ENCODE results near the gene ZMYND8. TPM values are rescaled to one million over a fixed set of nuclear protein-coding genes. Genes with fewer than 3 reads are reported as not detected.

Gene ZMYND8
- total RNA-seq, 4 donors from 2014 or later = 44.6 to 78.6 (median 65.8) TPM

DNA sequence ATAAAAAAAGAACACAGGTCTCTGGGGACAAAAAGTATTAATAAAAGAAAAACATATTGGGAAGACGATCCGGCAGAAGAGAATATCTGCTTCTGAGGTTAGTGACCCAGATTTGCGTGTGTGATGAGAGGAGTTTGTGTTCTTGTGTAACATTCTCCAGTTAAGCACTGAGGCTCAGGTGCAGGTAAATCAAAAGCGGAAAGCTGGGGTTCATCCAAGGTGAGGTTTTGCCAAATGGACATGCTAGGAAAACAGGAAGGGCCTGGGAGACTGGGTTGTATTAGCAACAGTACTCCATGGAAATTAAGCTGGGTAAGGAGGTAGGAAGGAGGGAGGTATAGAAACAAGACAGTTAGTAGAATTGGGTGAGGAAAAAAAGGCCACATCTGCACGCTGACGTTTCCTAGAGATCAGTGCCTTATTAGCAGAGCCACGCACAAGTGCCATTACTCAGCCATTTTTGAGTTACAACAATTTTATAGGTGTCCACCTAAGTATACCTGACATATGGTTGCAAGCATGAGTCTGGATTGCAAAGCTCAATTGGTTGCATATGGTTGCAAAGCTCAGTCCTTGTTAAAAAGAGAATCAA lies 139.6 kb downstream of the ZMYND8 start:
- Histone ChIP-seq H3K4me3 (no peak overlapping the region), H3K27ac (replicated peaks in 1 of 4) (no peak overlapping the region), H3K36me3 (peaks cover 43 to 100% (median 86%) of the 10 kb centered on the region in 4 donors), H3K4me1 (peaks cover 0 to 16% (median 4%) of the 10 kb centered on the region in 4 donors), H3K27me3 (no peaks in the 10 kb centered on the region), H3K9me3 (no peaks in the 10 kb centered on the region)
- DNase-seq (ENCODE audit: extremely low spot score) = no peak
- 88% methylated on average over 7 of the region's 7 CpGs for WGBS
- intact Hi-C loops (cut with DNase I) = no loop called here
- TF ChIP-seq POLR2AphosphoS5 (IDR thresholded peaks at IDR 0.05) = no peak
- no peak for TF ChIP-seq EP300 (IDR thresholded peaks at IDR 0.05)
- TF ChIP-seq, protein P1, sequence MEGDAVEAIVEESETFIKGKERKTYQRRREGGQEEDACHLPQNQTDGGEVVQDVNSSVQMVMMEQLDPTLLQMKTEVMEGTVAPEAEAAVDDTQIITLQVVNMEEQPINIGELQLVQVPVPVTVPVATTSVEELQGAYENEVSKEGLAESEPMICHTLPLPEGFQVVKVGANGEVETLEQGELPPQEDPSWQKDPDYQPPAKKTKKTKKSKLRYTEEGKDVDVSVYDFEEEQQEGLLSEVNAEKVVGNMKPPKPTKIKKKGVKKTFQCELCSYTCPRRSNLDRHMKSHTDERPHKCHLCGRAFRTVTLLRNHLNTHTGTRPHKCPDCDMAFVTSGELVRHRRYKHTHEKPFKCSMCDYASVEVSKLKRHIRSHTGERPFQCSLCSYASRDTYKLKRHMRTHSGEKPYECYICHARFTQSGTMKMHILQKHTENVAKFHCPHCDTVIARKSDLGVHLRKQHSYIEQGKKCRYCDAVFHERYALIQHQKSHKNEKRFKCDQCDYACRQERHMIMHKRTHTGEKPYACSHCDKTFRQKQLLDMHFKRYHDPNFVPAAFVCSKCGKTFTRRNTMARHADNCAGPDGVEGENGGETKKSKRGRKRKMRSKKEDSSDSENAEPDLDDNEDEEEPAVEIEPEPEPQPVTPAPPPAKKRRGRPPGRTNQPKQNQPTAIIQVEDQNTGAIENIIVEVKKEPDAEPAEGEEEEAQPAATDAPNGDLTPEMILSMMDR (IDR thresholded peaks at IDR 0.05) = no peak
- no peak for TF ChIP-seq POLR2A (IDR thresholded peaks at IDR 0.05; ENCODE audit: low read depth)

DNA sequence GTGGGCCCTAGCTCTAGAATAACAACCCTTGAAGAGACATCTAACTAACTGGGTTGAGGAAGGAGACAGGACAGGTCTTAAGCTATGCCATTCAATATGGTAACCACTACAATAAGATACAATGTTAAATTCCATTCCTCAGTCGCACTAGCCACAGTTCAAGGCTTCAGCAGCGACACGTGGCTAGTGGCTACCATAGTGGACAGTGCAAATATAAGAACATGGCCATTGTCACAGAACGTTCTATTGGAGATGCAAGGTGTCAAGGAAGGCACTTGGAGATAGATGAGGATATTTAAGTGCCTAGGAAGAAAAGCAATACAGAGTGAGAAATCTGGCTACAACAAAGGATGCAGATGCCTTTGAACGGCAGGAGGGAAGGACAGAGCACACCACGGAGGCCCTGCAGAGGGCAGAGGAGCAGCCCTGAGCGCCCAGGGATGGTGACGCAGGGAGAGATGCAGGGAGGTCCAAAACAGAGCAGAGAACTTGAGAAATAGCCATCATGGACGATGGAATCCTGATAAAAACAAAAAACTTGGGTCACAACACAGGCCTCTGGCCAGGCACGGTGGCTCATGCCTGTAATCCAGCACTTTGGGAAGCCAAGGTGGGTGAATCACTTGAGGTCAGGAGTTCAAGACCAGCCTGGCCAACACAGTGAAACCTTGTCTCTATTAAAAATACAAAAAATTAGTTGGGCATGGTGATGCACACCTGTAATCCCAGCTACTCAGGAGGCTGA lies 140.7 kb downstream of the ZMYND8 start:
- DNase-seq (ENCODE audit: extremely low spot score) = no peak
- 93% methylated on average over 10 of the region's 10 CpGs for WGBS
- no peak overlapping the region for H3K4me3 ChIP-seq
- intact Hi-C loops (cut with DNase I) = no loop called here
- H3K4me1 ChIP-seq = peaks cover 0 to 16% (median 4%) of the 10 kb centered on the region in 4 donors
- peaks cover 43 to 100% (median 87%) of the 10 kb centered on the region in 4 donors for H3K36me3 ChIP-seq
- no peaks in the 10 kb centered on the region for H3K9me3 ChIP-seq
- H3K27me3 ChIP-seq = no peaks in the 10 kb centered on the region
- TF ChIP-seq, protein P1 (IDR thresholded peaks at IDR 0.05) = no peak
- TF ChIP-seq POLR2A (IDR thresholded peaks at IDR 0.05; ENCODE audit: low read depth) (no peak), POLR2AphosphoS5 (IDR thresholded peaks at IDR 0.05) (no peak), EP300 (IDR thresholded peaks at IDR 0.05) (no peak)
- H3K27ac ChIP-seq (replicated peaks in 1 of 4) = no peak overlapping the region

DNA sequence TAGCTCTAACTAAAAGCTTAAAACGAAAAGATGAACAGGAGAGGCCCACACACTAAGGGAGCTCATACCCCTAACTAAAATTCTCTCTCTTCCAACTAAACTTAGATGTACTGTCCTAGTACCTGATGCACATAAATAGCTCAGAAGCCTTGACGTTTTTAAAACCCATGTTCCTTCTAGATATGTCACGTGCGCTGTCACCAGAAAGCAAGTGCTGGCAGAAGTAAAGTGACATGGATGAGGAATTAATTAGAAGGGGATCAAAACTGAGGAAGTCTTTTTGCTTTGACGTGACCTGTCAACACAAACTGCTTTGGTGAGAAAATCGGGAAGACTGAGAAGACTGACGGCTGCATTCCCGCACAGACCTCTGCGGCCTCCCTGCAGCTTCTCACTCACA lies 142.5 kb downstream of the ZMYND8 start:
- DNase-seq (ENCODE audit: extremely low spot score) = no peak
- Histone ChIP-seq H3K27ac (replicated peaks in 1 of 4) (no peak overlapping the region), H3K4me1 (peaks cover 0 to 16% (median 4%) of the 10 kb centered on the region in 4 donors), H3K9me3 (no peaks in the 10 kb centered on the region), H3K36me3 (peaks cover 55 to 100% (median 88%) of the 10 kb centered on the region in 4 donors), H3K27me3 (no peaks in the 10 kb centered on the region), H3K4me3 (no peak overlapping the region)
- WGBS = 86% methylated on average over 9 of the region's 9 CpGs
- TF ChIP-seq, protein P1 (IDR thresholded peaks at IDR 0.05) = no peak
- no peak for TF ChIP-seq POLR2A (IDR thresholded peaks at IDR 0.05; ENCODE audit: low read depth)
- no peak for TF ChIP-seq EP300 (IDR thresholded peaks at IDR 0.05)
- TF ChIP-seq POLR2AphosphoS5 (IDR thresholded peaks at IDR 0.05) = no peak
- intact Hi-C loops (cut with DNase I) = no loop called here

DNA sequence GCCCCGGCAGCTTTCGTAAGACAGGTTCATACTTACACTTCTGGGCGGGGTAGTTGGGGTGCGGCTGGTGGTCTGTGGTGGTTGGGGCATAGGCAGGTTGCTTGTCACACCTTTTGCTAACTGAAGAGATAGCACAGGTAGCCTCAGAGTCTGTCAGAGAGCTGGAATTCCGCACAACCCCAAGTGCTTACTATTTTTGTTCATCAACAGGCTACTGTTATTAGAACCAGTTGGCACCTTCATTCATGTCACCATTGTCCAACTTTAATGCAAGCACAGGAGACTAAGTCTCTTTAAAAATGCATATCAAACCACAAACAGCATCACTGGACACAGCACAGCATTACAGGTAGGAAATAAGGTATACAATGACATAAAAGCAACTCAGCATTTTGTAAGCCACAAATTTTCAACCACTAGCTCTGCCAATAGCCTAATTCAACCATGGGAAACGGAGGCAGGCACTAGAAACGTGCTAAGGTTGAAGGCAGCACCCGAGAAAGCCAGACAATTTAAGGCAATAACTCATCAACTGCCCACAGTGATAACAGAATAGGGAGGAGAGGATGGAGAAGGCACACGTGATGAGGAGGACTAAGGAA lies 143.8 kb downstream of the ZMYND8 start:
- peaks cover 0 to 8% (median under 1%) of the 10 kb centered on the region in 4 donors for H3K4me1 ChIP-seq

More for the DNA sequence above, 143.8 kb downstream of the ZMYND8 start:
- Histone ChIP-seq H3K27ac (replicated peaks in 1 of 4) (no peak overlapping the region), H3K4me3 (no peak overlapping the region), H3K36me3 (peaks cover 64 to 100% (median 91%) of the 10 kb centered on the region in 4 donors), H3K27me3 (no peaks in the 10 kb centered on the region), H3K9me3 (no peaks in the 10 kb centered on the region)
- intact Hi-C loops (cut with DNase I) = no loop called here
- TF ChIP-seq POLR2AphosphoS5 (IDR thresholded peaks at IDR 0.05) = no peak
- no peak for TF ChIP-seq EP300 (IDR thresholded peaks at IDR 0.05)
- no peak for TF ChIP-seq POLR2A (IDR thresholded peaks at IDR 0.05; ENCODE audit: low read depth)
- TF ChIP-seq, protein P1 (IDR thresholded peaks at IDR 0.05) = no peak
- 94% methylated on average over 9 of the region's 9 CpGs for WGBS
- no peak for DNase-seq (ENCODE audit: extremely low spot score)
